Stomach smooth muscle (tissue), 2 donors: ENCODE data around the gene IQGAP1.
A peak's percentile ranks its signal among the peaks of the same experiment; 100 is the strongest.

Experiments used
- H3K27ac ChIP-seq: one replicate; pipeline ENCODE4 v1.7.0; 2013; ENCODE audit warnings: mild to moderate bottlenecking, low read length, inconsistent platforms
- H3K27me3 ChIP-seq, 2 donors: one replicate each; pipeline ENCODE4 v1.7.0; 2013; ENCODE audit warnings: low read length in 2 of 2; ENCODE audit not compliant: insufficient read depth in 2 of 2, control insufficient read depth in 1 of 2
- H3K36me3 ChIP-seq, 2 donors: one replicate each; pipeline ENCODE4 v1.7.0; 2013; ENCODE audit warnings: low read length in 2 of 2; ENCODE audit not compliant: control insufficient read depth in 2 of 2, insufficient read depth in 2 of 2
- H3K4me1 ChIP-seq: one replicate; pipeline ENCODE4 v1.7.0; 2013; ENCODE audit warnings: low read length; ENCODE audit not compliant: control insufficient read depth, insufficient read depth
- H3K4me3 ChIP-seq, 2 donors: one replicate each; pipeline ENCODE4 v1.7.0; 2013; ENCODE audit warnings: low read length in 2 of 2
- H3K9ac ChIP-seq, 2 donors: one replicate each; pipeline ENCODE4 v1.7.0; 2013; ENCODE audit warnings: low read length in 2 of 2, mild to moderate bottlenecking in 1 of 2
- H3K9me3 ChIP-seq, 2 donors: one replicate each; pipeline ENCODE4 v1.7.0; 2013; ENCODE audit warnings: low read length in 2 of 2; ENCODE audit not compliant: control insufficient read depth in 2 of 2
- donor health status: healthy.
- donor health status: Pancreatic carcinoma.

Gene IQGAP1

GRCh38 chr15:90351479-90352106 is 36.4 kb upstream of the IQGAP1 start:
- H3K27ac ChIP-seq = no peak overlapping the region
- H3K36me3 ChIP-seq = no peaks in the 10 kb centered on the region
- peak overlapping the region; percentile 85 to 91 for H3K4me3 ChIP-seq
- no peak overlapping the region for H3K9ac ChIP-seq
- H3K9me3 ChIP-seq = no peaks in the 10 kb centered on the region
- no peaks in the 10 kb centered on the region for H3K27me3 ChIP-seq
- peaks cover 5% of the 10 kb centered on the region for H3K4me1 ChIP-seq

- H3K4me1 ChIP-seq = peaks cover 5% of the 10 kb centered on the region
- H3K27ac ChIP-seq = peak within 1 kb of the TSS; percentile 24
- H3K27me3 ChIP-seq = no peaks in the 10 kb centered on the region
- H3K9me3 ChIP-seq = no peaks in the 10 kb centered on the region
- H3K36me3 ChIP-seq = no peaks in the 10 kb centered on the region
- peak within 1 kb of the TSS; percentile 69 to 82 for H3K9ac ChIP-seq
- peak within 1 kb of the TSS; percentile 85 to 91 for H3K4me3 ChIP-seq
Observed at GRCh38 chr15:90352107-90352893, 35.7 kb upstream of the IQGAP1 start, which contains the start of gene ZNF774. ZNF774 (plus strand) TSS chr15:90352284; CDS start chr15:90354661, 2,377 bp downstream.

GRCh38 chr15:90354986-90355385 is 33.1 kb upstream of the IQGAP1 start:
- no peaks in the 10 kb centered on the region for H3K27me3 ChIP-seq
- no peaks in the 10 kb centered on the region for H3K9me3 ChIP-seq
- no peak overlapping the region for H3K27ac ChIP-seq
- H3K36me3 ChIP-seq = no peaks in the 10 kb centered on the region
- H3K4me3 ChIP-seq = no peak overlapping the region
- H3K4me1 ChIP-seq = peaks cover 5% of the 10 kb centered on the region
- H3K9ac ChIP-seq = no peak overlapping the region

GRCh38 chr15:90358124-90359033 is 29.7 kb upstream of the IQGAP1 start:
- Histone ChIP-seq H3K27me3 (no peaks in the 10 kb centered on the region), H3K9ac (peak overlapping the region in 1 of 2 donors; percentile 9), H3K4me1 (peaks cover 15% of the 10 kb centered on the region), H3K36me3 (no peaks in the 10 kb centered on the region), H3K9me3 (no peaks in the 10 kb centered on the region), H3K4me3 (no peak overlapping the region), H3K27ac (no peak overlapping the region)

- H3K9me3 ChIP-seq = no peaks in the 10 kb centered on the region
- H3K36me3 ChIP-seq = no peaks in the 10 kb centered on the region
- H3K4me1 ChIP-seq = peaks cover 18% of the 10 kb centered on the region
- H3K27ac ChIP-seq = no peak overlapping the region
- no peak overlapping the region for H3K9ac ChIP-seq
- H3K27me3 ChIP-seq = no peaks in the 10 kb centered on the region
- H3K4me3 ChIP-seq = no peak overlapping the region
Observed at GRCh38 chr15:90360746-90361145, 27.3 kb upstream of the IQGAP1 start.

GRCh38 chr15:90362936-90363212 is 25.2 kb upstream of the IQGAP1 start:
- H3K9ac ChIP-seq = no peak overlapping the region

GRCh38 chr15:90364251-90364650 is 23.8 kb upstream of the IQGAP1 start:
- no peaks in the 10 kb centered on the region for H3K9me3 ChIP-seq
- no peak overlapping the region for H3K9ac ChIP-seq
- H3K27me3 ChIP-seq = no peaks in the 10 kb centered on the region
- no peak overlapping the region for H3K27ac ChIP-seq
- peaks cover 21% of the 10 kb centered on the region for H3K4me1 ChIP-seq
- H3K36me3 ChIP-seq = no peaks in the 10 kb centered on the region
- no peak overlapping the region for H3K4me3 ChIP-seq

More at GRCh38 chr15:90362936-90363212, 25.2 kb upstream of the IQGAP1 start:
- Histone ChIP-seq H3K9me3 (no peaks in the 10 kb centered on the region), H3K36me3 (no peaks in the 10 kb centered on the region), H3K4me1 (peaks cover 18% of the 10 kb centered on the region), H3K4me3 (peak overlapping the region in 1 of 2 donors; percentile 24), H3K27ac (peak overlapping the region; percentile 42), H3K27me3 (no peaks in the 10 kb centered on the region)

GRCh38 chr15:90365414-90366055 is 22.5 kb upstream of the IQGAP1 start:
- peaks cover 21% of the 10 kb centered on the region for H3K4me1 ChIP-seq
- no peak overlapping the region for H3K4me3 ChIP-seq
- no peaks in the 10 kb centered on the region for H3K36me3 ChIP-seq
- H3K9ac ChIP-seq = no peak overlapping the region
- no peaks in the 10 kb centered on the region for H3K27me3 ChIP-seq
- H3K27ac ChIP-seq = no peak overlapping the region
- H3K9me3 ChIP-seq = no peaks in the 10 kb centered on the region

- Histone ChIP-seq H3K4me3 (no peak overlapping the region), H3K27me3 (no peaks in the 10 kb centered on the region), H3K36me3 (no peaks in the 10 kb centered on the region), H3K4me1 (peaks cover 12% of the 10 kb centered on the region), H3K27ac (peak overlapping the region; percentile 31), H3K9me3 (no peaks in the 10 kb centered on the region), H3K9ac (no peak overlapping the region)
Observed at GRCh38 chr15:90367576-90367975, 20.5 kb upstream of the IQGAP1 start.

GRCh38 chr15:90375071-90375470 is 13.0 kb upstream of the IQGAP1 start:
- Histone ChIP-seq H3K9me3 (no peaks in the 10 kb centered on the region), H3K4me3 (no peak overlapping the region), H3K9ac (no peak overlapping the region), H3K27me3 (no peaks in the 10 kb centered on the region), H3K36me3 (no peaks in the 10 kb centered on the region), H3K27ac (no peak overlapping the region), H3K4me1 (no peaks in the 10 kb centered on the region)
